ENCODE results near the gene PTGER3.

DNA sequence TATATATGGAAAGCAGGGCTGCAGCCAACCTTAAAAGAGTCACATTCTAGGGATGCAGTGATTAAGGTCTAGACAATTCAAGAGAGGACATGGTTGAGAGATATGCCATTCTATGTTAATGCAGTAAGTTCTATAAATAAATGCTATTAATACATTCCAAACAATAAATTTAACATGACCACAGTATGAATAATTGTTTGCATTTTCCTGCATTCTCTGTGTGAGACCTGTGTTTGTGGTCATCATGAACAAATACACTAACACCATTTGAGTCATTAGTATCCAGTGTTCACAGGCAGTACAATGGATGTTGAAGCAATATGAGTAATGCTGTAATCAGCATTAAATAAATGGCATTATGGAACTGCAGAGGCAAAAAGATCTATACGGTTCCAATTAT, 38.7 kb upstream of the PTGER3 start:
- no peak for TF ChIP-seq POLR2A (IDR thresholded peaks at IDR 0.05)
- TF ChIP-seq, protein P1, sequence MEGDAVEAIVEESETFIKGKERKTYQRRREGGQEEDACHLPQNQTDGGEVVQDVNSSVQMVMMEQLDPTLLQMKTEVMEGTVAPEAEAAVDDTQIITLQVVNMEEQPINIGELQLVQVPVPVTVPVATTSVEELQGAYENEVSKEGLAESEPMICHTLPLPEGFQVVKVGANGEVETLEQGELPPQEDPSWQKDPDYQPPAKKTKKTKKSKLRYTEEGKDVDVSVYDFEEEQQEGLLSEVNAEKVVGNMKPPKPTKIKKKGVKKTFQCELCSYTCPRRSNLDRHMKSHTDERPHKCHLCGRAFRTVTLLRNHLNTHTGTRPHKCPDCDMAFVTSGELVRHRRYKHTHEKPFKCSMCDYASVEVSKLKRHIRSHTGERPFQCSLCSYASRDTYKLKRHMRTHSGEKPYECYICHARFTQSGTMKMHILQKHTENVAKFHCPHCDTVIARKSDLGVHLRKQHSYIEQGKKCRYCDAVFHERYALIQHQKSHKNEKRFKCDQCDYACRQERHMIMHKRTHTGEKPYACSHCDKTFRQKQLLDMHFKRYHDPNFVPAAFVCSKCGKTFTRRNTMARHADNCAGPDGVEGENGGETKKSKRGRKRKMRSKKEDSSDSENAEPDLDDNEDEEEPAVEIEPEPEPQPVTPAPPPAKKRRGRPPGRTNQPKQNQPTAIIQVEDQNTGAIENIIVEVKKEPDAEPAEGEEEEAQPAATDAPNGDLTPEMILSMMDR (IDR thresholded peaks at IDR 0.05) = no peak

All from ovary (tissue), 3 donors.